Left hindlimb (tissue), 1 donor: ENCODE measurements around the gene PHYHD1.
A peak's percentile ranks its signal among the peaks of the same experiment; 100 is the strongest.

ENCODE experiments used
- DNase-seq: peaks from one replicate; pipeline ENCODE4 v3.0.0-alpha.2; 2018

The PHYHD1 gene

DNA sequence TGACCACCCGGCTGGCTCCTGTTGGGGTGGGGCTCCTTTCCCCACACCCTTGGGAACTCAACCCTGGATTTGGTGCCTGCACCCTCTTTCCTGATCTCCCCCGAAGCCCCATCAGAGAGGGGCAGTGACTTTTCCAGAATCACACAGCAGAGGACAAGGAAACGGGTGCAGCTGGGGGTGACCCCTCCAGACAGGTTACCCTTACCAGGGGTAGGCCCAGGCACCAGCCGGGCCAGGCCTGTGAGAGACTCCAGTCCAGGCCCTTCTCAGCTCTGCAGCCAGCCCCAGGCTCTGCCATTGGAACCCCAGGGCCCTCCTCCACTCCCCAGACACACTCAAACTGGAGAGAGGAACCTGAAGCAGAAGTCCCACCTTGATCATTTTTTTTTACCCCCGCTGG is 19.0 kb upstream of the PHYHD1 start:
- DNase-seq: no peak

DNA sequence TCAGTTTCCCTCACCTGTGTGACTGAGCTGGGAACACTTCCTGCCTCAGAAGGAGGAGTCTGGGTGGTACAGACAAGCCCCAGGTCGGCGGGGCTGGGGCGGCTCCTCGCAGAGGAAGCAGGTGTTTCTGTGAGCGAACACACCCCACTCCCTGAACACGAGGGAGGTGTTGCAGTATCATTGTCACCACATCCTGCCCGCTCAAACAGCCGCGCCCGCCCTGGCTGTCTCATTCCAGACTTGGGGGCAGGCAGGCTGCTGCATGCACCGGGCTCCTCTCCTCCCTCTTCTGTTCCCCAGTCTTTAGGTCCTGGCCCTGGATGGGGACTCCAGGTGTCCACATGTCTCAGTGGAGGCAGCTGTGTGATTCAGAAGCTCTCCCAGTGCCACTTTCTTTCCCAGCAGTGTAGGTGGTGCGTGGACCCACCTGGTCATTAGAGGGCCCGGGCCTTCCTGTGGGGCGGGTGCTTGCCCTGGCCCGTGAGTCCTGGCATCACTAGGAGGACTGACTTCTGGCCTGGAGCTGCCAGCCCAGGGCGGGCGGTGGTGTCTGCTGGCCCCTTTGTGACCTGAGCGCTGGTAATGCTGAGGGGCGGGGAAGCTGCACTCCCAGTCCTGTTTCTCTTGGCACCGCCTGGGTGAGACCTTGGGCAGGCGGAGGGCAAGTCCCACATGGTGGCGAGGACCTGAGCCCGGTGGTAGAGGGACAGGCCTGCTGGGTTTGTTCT is 18.3 kb upstream of the PHYHD1 start:
- no peak for DNase-seq

DNA sequence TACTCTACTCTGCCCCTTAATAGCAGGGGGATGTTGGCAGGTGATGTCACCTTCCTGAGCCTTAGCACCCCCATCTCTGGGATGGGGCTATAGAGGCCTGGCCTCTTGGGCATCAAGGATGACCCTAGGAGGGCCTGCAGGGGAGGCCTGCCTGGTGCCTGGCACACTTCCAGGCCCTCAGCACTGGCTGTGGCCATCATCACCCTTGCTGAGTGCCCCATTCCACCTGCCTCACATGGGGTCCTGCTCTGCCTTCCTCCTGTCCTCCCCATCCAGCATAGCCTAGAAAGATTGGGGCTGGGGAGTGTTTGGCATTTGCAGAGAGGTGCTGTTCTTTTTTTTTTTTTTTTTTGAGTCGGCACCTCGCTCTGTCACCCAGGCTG is 17.7 kb upstream of the PHYHD1 start:
- DNase-seq: no peak

DNA sequence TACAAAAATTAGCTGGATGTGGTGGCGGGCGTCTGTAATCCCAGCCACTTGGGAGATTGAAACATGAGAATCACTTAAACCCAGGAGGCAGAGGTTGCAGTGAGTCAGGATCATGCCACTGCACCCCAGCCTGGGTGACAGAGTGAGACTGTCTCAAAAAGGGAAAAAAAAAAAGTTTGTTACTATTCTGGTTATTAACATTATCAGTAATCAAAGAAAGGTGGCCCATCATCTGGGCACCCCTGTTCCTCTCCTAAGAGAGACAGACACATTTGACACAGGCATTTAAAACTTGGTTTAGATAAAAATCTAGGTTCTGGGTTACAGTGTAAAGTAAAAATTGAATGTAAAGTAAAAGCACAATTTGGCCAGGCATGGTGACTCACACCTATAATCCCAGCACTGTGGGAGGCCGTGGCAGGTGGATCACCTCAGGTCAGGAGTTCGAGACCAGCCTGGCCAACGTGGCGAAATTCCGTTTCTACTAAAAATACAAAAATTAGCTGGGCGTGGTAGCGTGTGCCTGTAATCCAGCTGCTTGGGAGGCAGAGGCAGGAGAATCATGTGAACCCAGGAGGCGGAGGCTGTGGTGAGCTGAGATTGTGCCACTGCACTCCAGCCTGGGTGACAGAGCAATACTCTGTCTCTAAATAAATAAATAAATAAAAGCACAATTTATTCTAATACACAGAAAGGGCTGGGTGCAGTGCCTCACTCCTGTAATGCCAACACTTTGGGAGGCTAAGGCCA is 16.7 kb upstream of the PHYHD1 start:
- DNase-seq: no peak

DNA sequence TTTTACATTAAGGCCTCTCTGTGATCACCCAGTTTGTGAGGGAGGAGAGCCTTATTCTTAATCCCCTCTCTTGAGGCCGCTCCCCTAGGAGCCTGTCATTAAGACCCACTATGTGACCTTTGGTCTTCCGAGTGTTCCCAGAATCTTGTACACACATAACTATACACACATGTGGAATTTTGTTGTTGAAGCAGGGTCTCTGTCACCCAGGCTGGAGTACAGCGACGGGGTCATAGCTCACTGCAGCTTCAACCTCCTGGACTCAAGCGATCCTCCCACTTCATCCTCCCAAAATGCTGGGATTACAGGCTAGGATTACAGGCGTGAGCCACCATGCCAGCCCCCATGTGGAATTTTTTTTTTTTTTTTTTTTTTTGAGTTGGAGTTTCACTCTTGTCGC is 14.8 kb upstream of the PHYHD1 start:
- DNase-seq: no peak

DNA sequence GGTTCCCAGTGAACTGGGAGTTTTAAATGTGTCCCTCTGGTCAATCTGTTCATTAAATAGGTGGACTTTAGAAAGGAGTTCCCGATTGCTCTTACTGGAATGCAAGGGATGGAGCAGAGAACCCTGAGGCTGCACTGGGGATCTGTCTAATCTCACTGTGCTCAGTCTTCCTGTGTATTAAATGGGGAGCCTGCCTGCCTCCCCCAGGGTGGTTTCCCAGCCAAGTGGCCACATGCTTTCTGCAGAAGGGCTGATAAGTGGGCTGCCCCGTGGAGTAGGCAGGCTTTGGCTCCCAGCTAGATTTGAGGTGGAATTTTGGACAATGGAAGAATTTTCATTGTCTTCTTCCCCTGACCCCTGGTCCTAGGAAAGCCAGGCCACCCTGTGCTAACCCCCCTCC is 14.0 kb upstream of the PHYHD1 start:
- DNase-seq: no peak

DNA sequence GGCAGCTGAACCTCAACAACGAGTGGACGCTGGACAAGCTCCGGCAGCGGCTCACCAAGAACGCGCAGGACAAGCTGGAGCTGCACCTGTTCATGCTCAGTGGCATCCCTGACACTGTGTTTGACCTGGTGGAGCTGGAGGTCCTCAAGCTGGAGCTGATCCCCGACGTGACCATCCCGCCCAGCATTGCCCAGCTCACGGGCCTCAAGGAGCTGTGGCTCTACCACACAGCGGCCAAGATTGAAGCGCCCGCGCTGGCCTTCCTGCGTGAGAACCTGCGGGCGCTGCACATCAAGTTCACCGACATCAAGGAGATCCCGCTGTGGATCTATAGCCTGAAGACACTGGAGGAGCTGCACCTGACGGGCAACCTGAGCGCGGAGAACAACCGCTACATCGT is 12.4 kb upstream of the PHYHD1 start:
- peak; percentile 14 for DNase-seq

DNA sequence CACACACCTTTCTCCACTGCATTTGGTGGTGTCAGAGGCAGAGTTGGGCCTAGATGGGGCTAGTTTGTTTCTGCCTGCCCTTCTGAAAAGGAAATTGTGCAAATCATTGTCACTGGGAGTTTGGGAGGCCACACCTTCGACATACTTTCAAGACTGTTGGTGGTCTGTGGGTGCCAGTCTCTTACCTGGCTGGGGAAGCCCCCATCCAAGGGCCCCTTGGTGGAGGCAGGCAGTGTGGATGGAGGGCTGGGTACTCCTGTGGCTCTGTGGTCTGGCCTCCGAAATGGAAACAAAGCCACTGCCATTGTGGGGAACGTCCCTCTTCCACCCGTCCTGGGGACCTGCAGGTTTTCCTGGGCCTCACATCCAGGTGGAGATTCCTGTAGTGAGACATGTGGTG is 10.9 kb upstream of the PHYHD1 start:
- DNase-seq: peak; percentile 18

DNA sequence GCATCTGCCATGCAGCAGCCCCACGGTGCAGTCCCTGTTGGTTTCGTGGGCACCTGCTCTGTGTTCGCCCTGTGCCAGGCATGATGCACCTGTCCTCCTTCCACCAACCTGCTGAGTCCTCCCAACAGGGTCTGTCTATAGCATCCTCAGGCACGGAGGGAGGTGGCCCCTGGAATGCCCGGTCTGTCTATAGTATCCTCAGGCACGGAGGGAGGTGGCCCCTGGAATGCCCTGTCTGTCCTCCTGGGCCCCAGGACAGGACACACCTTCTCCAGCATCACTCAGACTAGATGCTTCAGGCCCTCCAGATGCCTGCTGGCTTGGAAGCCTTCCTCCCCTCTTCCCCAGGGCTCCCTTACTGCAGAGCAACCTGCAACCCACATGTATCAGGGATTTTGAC is 9.9 kb upstream of the PHYHD1 start:
- DNase-seq: peak; percentile 31

DNA sequence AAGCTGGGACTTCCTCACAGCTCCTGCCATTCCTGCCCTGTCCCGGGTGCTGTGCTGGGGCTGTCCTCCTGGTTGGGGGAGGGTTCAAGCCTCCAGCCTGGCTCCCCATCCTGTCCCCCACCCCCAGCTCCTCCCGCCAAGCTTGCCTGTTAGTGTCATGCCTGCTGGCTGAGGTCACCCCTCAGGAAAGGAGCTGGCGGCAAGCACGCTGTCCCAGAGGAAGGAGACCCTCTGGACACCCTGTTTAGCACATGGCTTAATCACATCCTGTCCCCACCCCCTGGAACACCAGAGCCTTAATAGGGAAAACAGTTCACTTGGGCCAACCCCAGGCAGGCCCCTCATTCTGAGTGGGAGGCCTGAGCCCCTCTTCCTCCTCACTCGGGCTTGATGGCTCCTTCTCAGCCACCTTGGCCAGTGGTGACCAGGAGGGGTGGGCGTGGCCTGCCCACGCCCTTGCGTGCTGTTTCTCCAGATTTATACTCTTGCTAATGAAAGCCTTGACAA is 9.2 kb upstream of the PHYHD1 start:
- DNase-seq: peak; percentile 72

DNA sequence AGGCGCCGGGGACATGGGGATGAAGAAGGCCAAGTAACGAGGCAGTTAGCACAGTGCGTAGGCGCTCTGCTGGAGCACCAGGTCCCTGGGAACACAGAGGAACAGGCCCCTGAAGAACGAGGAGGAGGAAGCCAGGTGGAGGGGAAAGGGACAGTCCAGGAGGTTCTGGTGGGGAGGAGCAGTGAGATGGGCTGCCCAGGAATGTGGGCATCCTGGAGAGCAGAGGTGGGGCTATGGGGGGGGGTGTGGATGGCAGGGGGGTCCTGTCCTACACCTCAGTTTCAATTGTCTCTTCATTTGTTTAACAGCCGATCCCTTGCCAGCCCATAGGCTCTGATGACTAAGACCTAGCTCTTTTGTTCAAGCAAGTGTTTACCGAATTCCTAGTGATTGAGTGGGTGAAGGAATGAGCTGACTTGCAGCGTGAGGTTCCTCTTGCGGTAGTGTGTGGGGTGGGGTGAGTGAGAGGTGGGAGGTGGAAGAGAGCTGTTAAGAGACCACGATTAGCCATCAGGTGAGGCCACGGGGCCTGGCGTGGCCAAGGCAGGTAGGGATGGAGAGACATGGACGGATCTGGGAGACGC is 8.4 kb upstream of the PHYHD1 start:
- DNase-seq: peak; percentile 32

DNA sequence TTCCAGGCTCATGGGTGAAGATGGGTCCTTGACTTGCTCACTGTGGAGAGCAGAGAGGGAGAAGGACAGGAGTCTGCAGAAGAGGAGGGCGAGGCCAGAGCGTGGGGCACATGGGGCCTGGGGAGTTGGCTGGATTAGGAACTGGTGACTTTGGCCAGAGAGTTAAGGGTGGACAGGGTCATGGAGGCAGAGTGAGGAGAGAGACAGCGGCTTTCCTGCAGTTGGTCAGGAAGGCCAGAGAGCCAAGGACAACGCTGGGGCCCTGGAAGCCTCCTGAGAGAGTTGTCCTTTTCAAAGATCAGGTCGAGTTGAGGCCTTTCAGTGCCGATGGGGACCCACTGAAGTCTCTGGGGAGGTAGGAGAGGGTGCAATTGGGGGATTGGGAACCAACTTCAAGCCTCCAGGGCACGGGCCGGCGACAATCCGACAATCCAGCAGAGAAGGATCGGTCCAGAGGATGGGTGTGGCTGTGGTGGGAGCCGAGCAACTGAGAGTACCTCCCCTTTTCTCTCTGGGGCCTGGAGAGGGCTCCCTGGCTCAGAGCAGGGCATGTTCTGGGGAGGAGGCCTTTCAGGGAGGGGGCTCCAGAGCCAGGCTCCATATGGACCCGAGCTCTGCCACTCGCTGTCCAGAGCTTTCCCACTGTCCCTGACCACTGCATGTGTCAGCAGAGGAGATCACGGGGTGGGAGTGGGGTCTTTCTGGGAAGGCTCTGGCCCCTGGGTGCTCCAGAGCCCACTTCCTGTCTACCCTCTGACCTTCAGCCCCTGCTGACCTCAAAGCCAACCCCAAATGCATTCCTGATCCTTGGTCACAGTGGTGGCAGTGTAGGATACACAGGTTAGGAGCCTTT is 7.5 kb upstream of the PHYHD1 start:
- no peak for DNase-seq

DNA sequence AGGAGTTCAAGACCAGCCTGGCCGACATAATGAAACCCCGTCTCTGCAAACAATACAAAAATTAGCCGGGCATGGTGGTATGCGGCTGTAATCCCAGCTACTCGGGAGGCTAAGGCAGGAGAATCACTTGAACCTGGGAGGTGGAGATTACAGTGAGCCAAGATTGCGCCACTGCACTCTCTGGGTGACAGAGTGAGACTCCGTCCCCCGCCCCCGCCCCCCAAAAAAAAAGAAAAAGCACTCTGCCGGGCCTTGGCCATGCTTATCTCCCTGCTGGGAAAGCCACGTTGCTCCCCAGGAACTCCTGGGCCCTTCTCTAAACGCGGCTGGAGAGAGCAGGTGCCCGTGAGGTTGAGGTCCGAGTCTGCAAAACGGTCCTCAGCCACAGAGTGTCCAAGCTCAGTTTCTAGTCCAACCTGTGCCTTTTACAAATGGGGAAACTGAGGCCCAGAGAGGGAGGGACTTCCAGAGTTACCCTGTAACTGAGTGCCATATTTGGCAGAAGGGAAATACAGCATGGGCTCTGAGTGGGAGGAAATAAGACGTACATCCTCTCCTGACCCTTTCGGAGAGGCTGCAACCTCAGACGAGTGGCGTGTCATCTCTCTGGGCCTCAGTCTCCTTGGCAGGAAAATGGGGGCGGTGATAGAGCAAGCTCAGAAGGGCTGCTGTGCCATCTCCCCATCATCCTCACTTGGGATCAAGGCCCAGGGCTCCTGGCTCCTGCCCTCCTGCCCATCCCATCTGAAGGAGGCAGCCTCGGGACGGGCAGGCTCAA is 6.6 kb upstream of the PHYHD1 start:
- DNase-seq: no peak

DNA sequence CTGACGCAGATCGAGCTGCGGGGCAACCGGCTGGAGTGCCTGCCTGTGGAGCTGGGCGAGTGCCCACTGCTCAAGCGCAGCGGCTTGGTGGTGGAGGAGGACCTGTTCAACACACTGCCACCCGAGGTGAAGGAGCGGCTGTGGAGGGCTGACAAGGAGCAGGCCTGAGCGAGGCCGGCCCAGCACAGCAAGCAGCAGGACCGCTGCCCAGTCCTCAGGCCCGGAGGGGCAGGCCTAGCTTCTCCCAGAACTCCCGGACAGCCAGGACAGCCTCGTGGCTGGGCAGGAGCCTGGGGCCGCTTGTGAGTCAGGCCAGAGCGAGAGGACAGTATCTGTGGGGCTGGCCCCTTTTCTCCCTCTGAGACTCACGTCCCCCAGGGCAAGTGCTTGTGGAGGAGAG is 4.6 kb upstream of the PHYHD1 start:
- no peak for DNase-seq

DNA sequence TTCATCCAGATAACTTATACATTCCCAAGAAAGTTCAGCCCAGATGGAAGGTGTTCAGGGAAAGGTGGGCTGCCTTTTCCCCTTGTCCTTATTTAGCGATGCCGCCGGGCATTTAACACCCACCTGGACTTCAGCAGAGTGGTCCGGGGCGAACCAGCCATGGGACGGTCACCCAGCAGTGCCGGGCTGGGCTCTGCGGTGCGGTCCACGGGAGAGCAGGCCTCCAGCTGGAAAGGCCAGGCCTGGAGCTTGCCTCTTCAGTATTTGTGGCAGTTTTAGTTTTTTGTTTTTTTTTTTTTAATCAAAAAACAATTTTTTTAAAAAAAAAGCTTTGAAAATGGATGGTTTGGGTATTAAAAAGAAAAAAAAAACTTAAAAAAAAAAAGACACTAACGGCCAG is 4.0 kb upstream of the PHYHD1 start:
- no peak for DNase-seq

DNA sequence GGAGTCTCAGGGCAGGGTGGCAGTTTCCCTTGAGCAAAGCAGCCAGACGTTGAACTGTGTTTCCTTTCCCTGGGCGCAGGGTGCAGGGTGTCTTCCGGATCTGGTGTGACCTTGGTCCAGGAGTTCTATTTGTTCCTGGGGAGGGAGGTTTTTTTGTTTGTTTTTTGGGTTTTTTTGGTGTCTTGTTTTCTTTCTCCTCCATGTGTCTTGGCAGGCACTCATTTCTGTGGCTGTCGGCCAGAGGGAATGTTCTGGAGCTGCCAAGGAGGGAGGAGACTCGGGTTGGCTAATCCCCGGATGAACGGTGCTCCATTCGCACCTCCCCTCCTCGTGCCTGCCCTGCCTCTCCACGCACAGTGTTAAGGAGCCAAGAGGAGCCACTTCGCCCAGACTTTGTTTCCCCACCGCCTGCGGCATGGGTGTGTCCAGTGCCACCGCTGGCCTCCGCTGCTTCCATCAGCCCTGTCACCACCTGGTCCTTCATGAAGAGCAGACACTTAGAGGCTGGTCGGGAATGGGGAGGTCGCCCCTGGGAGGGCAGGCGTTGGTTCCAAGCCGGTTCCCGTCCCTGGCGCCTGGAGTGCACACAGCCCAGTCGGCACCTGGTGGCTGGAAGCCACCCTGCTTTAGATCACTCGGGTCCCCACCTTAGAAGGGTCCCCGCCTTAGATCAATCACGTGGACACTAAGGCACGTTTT is 3.5 kb upstream of the PHYHD1 start:
- DNase-seq: peak; percentile 82

DNA sequence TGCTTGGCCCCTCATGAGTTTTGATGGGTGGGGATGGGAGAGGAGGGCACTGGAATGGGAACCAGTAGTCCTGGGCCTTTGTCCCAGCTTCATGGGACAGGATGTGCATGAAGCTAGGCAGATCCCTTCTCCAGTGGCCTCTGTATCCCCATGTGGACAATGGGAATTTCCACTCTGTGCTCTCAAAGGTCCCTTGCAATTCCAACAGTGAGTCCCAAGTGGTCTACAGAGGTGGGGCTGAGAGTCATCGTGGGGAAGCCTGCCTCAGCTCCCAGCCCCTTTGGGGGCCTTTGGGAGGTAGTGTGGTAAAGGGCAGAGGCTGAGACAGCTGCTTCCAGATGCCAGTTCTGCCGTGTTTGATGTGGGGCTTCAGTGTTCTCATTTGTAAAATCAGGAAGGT is 1.9 kb upstream of the PHYHD1 start:
- DNase-seq: no peak

DNA sequence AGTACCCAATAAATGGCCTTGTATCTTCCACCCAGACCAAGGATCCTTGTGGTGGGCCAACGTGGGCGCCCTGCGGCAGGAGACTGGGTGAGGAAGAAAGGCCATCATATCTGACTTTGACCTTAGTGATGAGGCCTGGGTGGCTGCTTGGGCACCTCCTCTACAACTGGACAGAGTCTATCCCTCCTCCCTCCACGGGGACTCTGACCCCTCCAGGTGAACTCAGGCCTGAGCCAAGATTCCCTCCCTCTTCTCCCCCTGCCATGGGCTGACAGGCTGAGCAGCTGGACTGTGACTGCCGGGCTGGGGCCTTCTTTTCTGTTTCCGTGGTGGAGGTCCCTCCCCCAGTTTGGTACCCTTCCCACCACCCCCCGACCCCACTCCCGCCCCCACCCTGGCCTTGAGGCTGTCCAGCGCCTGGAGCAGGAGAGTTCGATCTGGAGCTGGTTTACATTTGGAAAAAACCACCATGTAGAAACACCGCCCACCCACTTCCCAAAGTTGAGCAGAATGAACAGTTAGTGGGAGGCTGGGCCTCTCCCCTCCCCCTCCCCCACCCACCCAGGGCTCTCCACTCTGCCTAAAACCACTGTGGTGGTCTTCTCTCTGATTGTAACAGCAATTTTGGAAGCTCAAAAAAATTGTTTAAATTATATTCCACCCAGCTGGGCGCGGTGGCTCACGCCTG is 1.2 kb upstream of the PHYHD1 start:
- no peak for DNase-seq

DNA sequence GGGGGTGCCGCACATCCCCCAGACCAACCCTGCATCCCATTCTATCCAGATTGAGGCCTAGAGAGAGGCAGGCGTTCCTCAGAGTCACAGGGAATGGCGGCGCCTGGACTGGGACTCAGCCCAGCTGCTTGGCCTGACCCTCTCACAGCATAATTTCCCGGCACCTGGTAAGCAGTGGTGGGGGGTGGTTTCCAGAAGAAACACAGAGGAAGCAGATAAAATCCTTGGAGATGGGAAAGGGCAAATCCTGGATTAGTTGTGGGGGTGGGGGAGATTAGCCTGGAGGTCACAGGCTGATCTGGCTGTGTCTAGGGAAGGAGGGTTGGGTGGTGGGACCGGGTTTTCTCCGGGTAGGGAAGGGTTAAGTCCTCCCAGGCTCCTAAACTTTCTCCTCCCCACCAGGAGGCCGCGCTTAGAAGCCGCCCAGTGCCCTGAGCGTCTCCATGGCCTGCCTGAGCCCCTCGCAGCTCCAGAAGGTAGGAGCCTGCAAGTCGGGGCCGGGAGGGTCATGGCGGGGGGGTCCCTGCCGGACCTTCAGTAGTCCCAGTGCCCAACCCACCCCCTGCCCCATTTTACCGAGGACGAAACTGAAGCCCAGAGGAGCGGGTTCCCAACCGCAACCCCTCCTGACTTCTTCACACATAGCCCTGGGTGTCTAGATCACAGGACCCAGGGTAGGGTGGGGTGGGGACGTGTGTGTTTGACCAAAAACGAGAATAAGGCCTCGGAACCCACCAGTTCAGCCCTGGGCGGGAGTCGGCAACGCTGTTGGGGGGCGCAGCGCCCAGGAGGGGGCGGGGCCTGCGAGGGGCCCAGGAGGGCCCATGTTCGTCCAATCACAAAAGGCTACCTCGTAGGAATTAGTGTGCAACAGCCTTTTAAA is 1.3 kb downstream of the PHYHD1 start:
- DNase-seq: peak; percentile 78

DNA sequence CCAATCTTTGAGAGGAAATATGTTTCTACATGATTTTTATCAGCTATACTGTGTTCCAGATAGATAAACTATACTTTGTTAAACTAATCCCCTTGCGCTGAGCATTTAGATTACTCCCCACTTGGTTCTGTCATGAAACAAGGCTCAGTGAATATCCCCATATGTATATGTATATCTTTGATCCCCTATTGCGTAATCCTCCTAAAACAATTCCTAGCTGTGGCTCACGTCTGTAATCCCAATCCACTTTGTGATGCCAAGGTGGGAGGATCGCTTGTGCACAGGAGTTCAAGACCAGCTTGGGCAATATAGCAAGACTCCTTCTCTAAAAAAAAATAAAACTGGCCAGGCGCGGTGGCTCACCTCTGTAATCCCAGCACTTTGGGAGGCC is 2.7 kb downstream of the PHYHD1 start:
- DNase-seq: no peak
